Liver (tissue), 9 donors: ENCODE results near the gene BTNL2. TPM values are rescaled to one million over a fixed set of nuclear protein-coding genes. Genes with fewer than 3 reads are reported as not detected.
"Not testable (repeated sequence)": the region's sequence is repeated elsewhere in the genome, so short reads cannot be mapped to it uniquely, and the experiment has no call there.

ENCODE experiments used
- DNase-seq: peaks from one replicate; pipeline ENCODE4 v3.0.0-alpha.2; 2017; ENCODE audit warnings: low spot score
- H3K27ac ChIP-seq, 2 donors: one replicate each; pipeline ENCODE4 v1.7.0; 2013; ENCODE audit warnings: inconsistent platforms in 2 of 2, low read length in 2 of 2, control low read depth in 1 of 2, low read depth in 1 of 2, mild to moderate bottlenecking in 1 of 2
- H3K27me3 ChIP-seq, 4 donors: one replicate each; pipeline versions ENCODE4 v1.6.1 to v1.7.0; 2013; ENCODE audit warnings: low read length in 3 of 4, inconsistent platforms in 1 of 4, mild to moderate bottlenecking in 1 of 4, moderate library complexity in 1 of 4; ENCODE audit not compliant: control insufficient read depth in 4 of 4, insufficient read depth in 4 of 4
- H3K36me3 ChIP-seq, 4 donors: one replicate each; pipeline versions ENCODE4 v1.6.1 to v1.7.0; 2013; ENCODE audit warnings: low read length in 3 of 4, mild to moderate bottlenecking in 3 of 4, low read depth in 1 of 4, moderate library complexity in 1 of 4; ENCODE audit not compliant: control insufficient read depth in 4 of 4, insufficient read depth in 3 of 4
- H3K4me1 ChIP-seq, 4 donors: one replicate each; pipeline versions ENCODE4 v1.6.1 to v1.7.0; 2013; ENCODE audit warnings: low read length in 3 of 4, mild to moderate bottlenecking in 3 of 4, moderate library complexity in 1 of 4; ENCODE audit not compliant: control insufficient read depth in 4 of 4, insufficient read depth in 4 of 4
- H3K4me3 ChIP-seq, 3 donors: one replicate each; pipeline versions ENCODE4 v1.6.1 to v1.7.0; 2013; ENCODE audit warnings: low read length in 3 of 3, control low read depth in 1 of 3, low read depth in 1 of 3, mild to moderate bottlenecking in 1 of 3
- H3K9ac ChIP-seq, 2 donors: one replicate each; pipeline ENCODE4 v1.7.0; 2013; ENCODE audit warnings: low read length in 2 of 2, mild to moderate bottlenecking in 2 of 2, moderate library complexity in 2 of 2, control low read depth in 1 of 2, low read depth in 1 of 2
- H3K9me3 ChIP-seq, 4 donors: one replicate each; pipeline versions ENCODE4 v1.6.1 to v1.7.0; 2013; ENCODE audit warnings: low read length in 3 of 4; ENCODE audit not compliant: control insufficient read depth in 4 of 4
- EGR1 ChIP-seq, 2 donors: IDR thresholded peaks; 2 replicates each; pipeline ENCODE4 v1.6.1; 2016 to 2018; ENCODE audit warnings: antibody characterized with exemption in 2 of 2, low read depth in 2 of 2
- HNF4A ChIP-seq, 2 donors: conservative IDR thresholded peaks; 2 replicates each; pipeline ENCODE4 v1.6.1; 2016; ENCODE audit warnings: antibody characterized with exemption in 2 of 2, mild to moderate bottlenecking in 2 of 2
- HNF4G ChIP-seq: IDR thresholded peaks from 2 replicates; pipeline ENCODE4 v1.6.1; 2016; ENCODE audit warnings: antibody characterized with exemption
- RAD21 ChIP-seq, 2 donors: IDR thresholded peaks; 2 replicates each; pipeline ENCODE4 v1.6.1; 2016; ENCODE audit warnings: antibody characterized with exemption in 2 of 2, mild to moderate bottlenecking in 2 of 2
- WGBS: extraction: QIAGEN DNeasy Blood & Tissue Kit; methylation state at CpG from one replicate; pipeline ENCODE4 v1.1.7; 2013; 5-methylcytosine and 5-hydroxymethylcytosine counted together
- polyA plus RNA-seq, 2 donors: library from polyadenylated mRNA; stranded (reverse) in 1 of 2; unstranded in 1 of 2; fragments of 200-250 nt in 1 of 2; fragments of >200 nt in 1 of 2; fragmentation: Nextera tagmentation in 1 of 2; extraction: Ambion mirVana in 1 of 2; gene quantifications; one replicate each; pipeline versions ENCODE4 v1.2.1 to v1.2.3, GENCODE V29; 2013 to 2015
- total RNA-seq, 2 donors: library from RNA; depleted of rRNA; stranded (reverse); fragments of >200 nt; gene quantifications; one replicate each; pipeline ENCODE4 v1.2.3, GENCODE V29; 2014
- TF ChIP-seq, protein P1 (sequence below): IDR thresholded peaks from 2 replicates; pipeline ENCODE4 v1.6.1; 2016; ENCODE audit warnings: antibody characterized with exemption
- TF ChIP-seq, protein P2 (sequence below): fragments of 150-350 bp; IDR thresholded peaks from 2 replicates; pipeline ENCODE4 v1.5.1; 2017; ENCODE audit warnings: improper control_type of control experiment, low read depth, low read length; ENCODE audit not compliant: missing input control
- donor health status: healthy.
- donor health status: healthy.
- donor health status: healthy.
- donor health status: healthy.
- donor health status: healthy.

BTNL2 gene
- total and polyA plus RNA-seq, 4 donors, result not detected

DNA sequence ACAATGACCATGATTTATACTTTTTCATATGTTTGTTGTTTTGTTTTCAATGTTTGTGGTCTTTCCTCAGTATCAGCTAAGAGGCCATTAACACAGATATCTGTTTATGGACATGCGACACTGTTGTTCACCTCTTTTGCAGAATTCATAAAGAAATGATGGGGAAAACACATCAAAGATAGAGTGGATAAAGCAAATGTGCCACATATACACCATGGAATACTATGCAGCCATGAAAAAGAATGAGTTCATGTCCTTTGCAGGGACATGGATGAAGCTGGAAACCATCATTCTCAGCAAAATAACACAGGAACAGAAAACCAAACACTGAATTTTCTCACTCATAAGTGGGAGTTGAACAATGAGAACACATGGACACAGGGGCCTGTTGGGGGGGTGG is 27.0 kb upstream of the BTNL2 start:
- H3K4me1 ChIP-seq, H3K27me3 ChIP-seq, H3K36me3 ChIP-seq, H3K9me3 ChIP-seq, H3K4me3 ChIP-seq, H3K9ac ChIP-seq, H3K27ac ChIP-seq, DNase-seq: not testable (repeated sequence)
- WGBS, result 92% methylated on average over 1 of the region's 1 CpG

DNA sequence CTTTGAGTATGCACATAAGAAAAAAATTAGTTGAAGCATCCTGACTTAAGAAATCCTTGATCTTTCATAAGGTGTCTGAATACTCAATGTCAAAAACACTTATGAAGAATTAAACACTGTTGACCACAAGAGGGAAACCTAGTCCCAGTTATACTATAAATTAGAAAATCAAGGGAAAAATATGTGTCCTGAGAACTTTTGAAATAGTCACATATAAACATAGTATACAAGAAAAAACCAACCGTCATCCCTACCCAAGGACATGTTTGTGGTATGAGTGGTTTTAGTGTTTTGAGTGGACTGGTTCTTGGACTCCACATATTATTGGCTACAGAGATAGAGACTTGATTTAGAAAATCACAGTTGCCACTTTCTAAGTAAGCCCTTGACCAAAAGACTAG is 25.1 kb upstream of the BTNL2 start:
- no peak overlapping the region for H3K4me3 ChIP-seq
- no peaks in the 10 kb centered on the region for H3K36me3 ChIP-seq
- H3K9me3 ChIP-seq, result no peaks in the 10 kb centered on the region
- no peak for DNase-seq
- H3K4me1 ChIP-seq, result peaks cover 0 to 7% (median 5%) of the 10 kb centered on the region in 4 donors
- WGBS, result 4% methylated on average over 1 of the region's 1 CpG
- peaks cover 0 to 3% (median 0%) of the 10 kb centered on the region in 4 donors for H3K27me3 ChIP-seq
- H3K27ac ChIP-seq, result no peak overlapping the region
- no peak for TF ChIP-seq EGR1 (IDR thresholded peaks at IDR 0.05; ENCODE audit: low read depth in 2 of 2)
- peak; percentile 78 to 79 for TF ChIP-seq RAD21 (IDR thresholded peaks at IDR 0.05)
- TF ChIP-seq, protein P1, sequence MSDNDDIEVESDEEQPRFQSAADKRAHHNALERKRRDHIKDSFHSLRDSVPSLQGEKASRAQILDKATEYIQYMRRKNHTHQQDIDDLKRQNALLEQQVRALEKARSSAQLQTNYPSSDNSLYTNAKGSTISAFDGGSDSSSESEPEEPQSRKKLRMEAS, result no peak
- TF ChIP-seq, protein P2, sequence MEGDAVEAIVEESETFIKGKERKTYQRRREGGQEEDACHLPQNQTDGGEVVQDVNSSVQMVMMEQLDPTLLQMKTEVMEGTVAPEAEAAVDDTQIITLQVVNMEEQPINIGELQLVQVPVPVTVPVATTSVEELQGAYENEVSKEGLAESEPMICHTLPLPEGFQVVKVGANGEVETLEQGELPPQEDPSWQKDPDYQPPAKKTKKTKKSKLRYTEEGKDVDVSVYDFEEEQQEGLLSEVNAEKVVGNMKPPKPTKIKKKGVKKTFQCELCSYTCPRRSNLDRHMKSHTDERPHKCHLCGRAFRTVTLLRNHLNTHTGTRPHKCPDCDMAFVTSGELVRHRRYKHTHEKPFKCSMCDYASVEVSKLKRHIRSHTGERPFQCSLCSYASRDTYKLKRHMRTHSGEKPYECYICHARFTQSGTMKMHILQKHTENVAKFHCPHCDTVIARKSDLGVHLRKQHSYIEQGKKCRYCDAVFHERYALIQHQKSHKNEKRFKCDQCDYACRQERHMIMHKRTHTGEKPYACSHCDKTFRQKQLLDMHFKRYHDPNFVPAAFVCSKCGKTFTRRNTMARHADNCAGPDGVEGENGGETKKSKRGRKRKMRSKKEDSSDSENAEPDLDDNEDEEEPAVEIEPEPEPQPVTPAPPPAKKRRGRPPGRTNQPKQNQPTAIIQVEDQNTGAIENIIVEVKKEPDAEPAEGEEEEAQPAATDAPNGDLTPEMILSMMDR, result peak; percentile 38
- H3K9ac ChIP-seq, result no peak overlapping the region

DNA sequence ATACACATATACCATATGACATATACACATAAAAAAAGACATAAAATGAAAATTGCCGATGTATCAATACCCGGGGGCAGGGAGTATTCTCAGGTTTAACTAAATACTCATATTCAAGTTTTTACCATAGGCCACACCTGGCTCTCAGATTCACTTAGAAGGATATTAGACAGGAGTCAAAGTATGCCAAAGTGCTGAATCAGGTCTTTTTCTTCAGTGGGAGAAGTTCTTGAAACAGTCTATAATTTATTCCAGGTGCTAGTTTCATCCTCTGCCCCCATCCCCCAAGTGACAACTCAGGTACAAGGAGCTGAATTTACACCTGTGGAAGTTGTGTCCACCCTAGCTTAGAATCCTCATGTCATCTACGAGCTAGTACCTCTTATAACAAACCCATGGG is 24.2 kb upstream of the BTNL2 start:
- no peaks in the 10 kb centered on the region for H3K36me3 ChIP-seq
- no peak for TF ChIP-seq HNF4A (conservative IDR thresholded peaks at IDR 0.05)

DNA sequence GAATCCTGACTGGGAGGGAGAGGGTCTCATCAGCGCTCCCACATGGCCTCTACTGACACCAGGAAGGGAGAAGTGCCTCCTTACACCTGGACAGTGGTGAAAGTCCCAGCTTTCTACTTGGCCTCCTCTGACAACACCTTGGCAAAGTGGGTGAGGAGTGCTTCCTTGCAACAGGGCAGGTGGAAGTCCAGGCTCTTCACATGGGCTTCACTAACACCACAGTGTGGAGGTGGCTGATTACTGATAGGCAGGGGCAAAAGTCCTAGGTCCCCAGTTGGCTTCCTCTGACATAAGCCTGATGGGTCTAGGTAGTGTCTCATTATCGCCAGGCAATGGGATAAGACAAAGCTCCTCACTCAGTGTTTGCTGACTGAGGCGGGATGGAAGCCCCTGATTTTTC is 23.2 kb upstream of the BTNL2 start:
- DNase-seq, result no peak
- H3K4me1 ChIP-seq, result peaks cover 5 to 12% (median 8%) of the 10 kb centered on the region in 4 donors
- H3K36me3 ChIP-seq, result no peaks in the 10 kb centered on the region
- no peak overlapping the region for H3K9ac ChIP-seq
- no peak overlapping the region for H3K4me3 ChIP-seq
- TF ChIP-seq HNF4G, result no peak
- peak in 1 of 2 donors; percentile 43 for TF ChIP-seq HNF4A (conservative IDR thresholded peaks at IDR 0.05)
- H3K27ac ChIP-seq, result no peak overlapping the region
- no peaks in the 10 kb centered on the region for H3K9me3 ChIP-seq
- H3K27me3 ChIP-seq, result peaks cover 0 to 3% (median 0%) of the 10 kb centered on the region in 4 donors
- WGBS, result 92% methylated on average over 3 of the region's 3 CpGs

More for the DNA sequence above, 24.2 kb upstream of the BTNL2 start:
- Histone ChIP-seq H3K9ac (no peak overlapping the region), H3K4me1 (peaks cover 5 to 12% (median 8%) of the 10 kb centered on the region in 4 donors), H3K27ac (no peak overlapping the region), H3K27me3 (peaks cover 0 to 3% (median 0%) of the 10 kb centered on the region in 4 donors), H3K9me3 (no peaks in the 10 kb centered on the region), H3K4me3 (no peak overlapping the region)
- 66% methylated on average over 3 of the region's 3 CpGs for WGBS
- DNase-seq, result no peak
